ENCODE data around the gene LRBA. TPM values are rescaled to one million over a fixed set of nuclear protein-coding genes. Genes with fewer than 3 reads are reported as not detected.

The LRBA gene
- total RNA-seq, 1 experiment from 2014 or later, result 55.3 TPM

GRCh38 chr4:150289881-150290280 lies 725.2 kb downstream of the LRBA start:
- WGBS (ENCODE audit: extremely low coverage, insufficient read length, low lambda C conversion rate), result no CpG with 5 or more reads among the region's 3 CpGs
- H3K79me1 ChIP-seq (ENCODE audit: insufficient read depth, low read depth, low read length, poor library complexity, severe bottlenecking), result no peaks in the 10 kb centered on the region

More at GRCh38 chr4:150289881-150290280, 725.2 kb downstream of the LRBA start:
- H4K8ac ChIP-seq (replicated peaks; ENCODE audit: insufficient read length, low read depth, low read length), result no peak overlapping the region
- H3K23ac ChIP-seq (ENCODE audit: insufficient read length, low read depth, low read length), result no peak overlapping the region
- H3K27me3 Mint-ChIP-seq (ENCODE audit: low read depth), result no peaks in the 10 kb centered on the region
- no peak overlapping the region for H3K4ac ChIP-seq (ENCODE audit: low read depth, low read length)
- no peak overlapping the region for H2BK5ac ChIP-seq (ENCODE audit: insufficient read length, low read length)
- H3K56ac ChIP-seq (ENCODE audit: insufficient read length, low read depth, low read length), result no peak overlapping the region
- no peak overlapping the region for H2AK5ac ChIP-seq (ENCODE audit: insufficient read length, low read length)
- H3K4me1 ChIP-seq (ENCODE audit: insufficient read depth, low read length), result no peaks in the 10 kb centered on the region
- no peak overlapping the region for H3T11ph ChIP-seq (ENCODE audit: low read length)
- no peak overlapping the region for H2BK120ac ChIP-seq (ENCODE audit: low read depth, low read length, poor library complexity, severe bottlenecking)
- no peaks in the 10 kb centered on the region for H3K79me2 ChIP-seq (ENCODE audit: insufficient read depth, low read length)
- H2AFZ ChIP-seq (ENCODE audit: low read length), result no peak overlapping the region
- no peaks in the 10 kb centered on the region for H3K9me3 ChIP-seq (ENCODE audit: control insufficient read depth, low read depth, low read length)
- H2BK20ac ChIP-seq (ENCODE audit: low read depth, low read length, poor library complexity, severe bottlenecking), result no peak overlapping the region
- no peaks in the 10 kb centered on the region for H3K23me2 ChIP-seq (ENCODE audit: insufficient read length, low read depth, low read length, poor library complexity, severe bottlenecking)
- no peaks in the 10 kb centered on the region for H3K27me3 ChIP-seq (ENCODE audit: insufficient read depth, low read length)
- no peak overlapping the region for H3K27ac ChIP-seq (ENCODE audit: insufficient read length, low read depth, low read length)
- no peak overlapping the region for H2BK12ac ChIP-seq (ENCODE audit: insufficient read length, low read depth, low read length)
- peaks cover 0 to 3% of the 10 kb centered on the region in 2 experiments; a peak in 1 of 4 replicates for H3K4me1 Mint-ChIP-seq
- no peak overlapping the region for H3K14ac ChIP-seq (ENCODE audit: insufficient read depth, low read length)
- H3K9me3 Mint-ChIP-seq, result peaks cover 0 to 4% of the 10 kb centered on the region in 2 experiments; a peak in 1 of 5 replicates
- no peak overlapping the region for H3K9ac ChIP-seq (ENCODE audit: extremely low read depth, insufficient read length, low read length)
- no peak overlapping the region for H4K5ac ChIP-seq (ENCODE audit: insufficient read length, low read depth, low read length)
- TF ChIP-seq CTCF (conservative IDR thresholded peaks at IDR 0.05), result no peak
- no peak overlapping the region for H3K4me2 ChIP-seq (ENCODE audit: insufficient read depth, insufficient read length, low read length)
- DNase-seq, result no peak
- H4K91ac ChIP-seq (ENCODE audit: insufficient read length, low read depth, low read length), result no peak overlapping the region
- no peak overlapping the region for H3K27ac Mint-ChIP-seq
- peaks cover 0 to 4% (median 2%) of the 10 kb centered on the region in 3 experiments; a peak in 2 of 7 replicates for H3K36me3 Mint-ChIP-seq (ENCODE audit: insufficient read depth in 1 of 3, low read depth in 3 of 3)
- no peak overlapping the region for H3K4me3 Mint-ChIP-seq
- H3K18ac ChIP-seq (ENCODE audit: insufficient read length, low read depth, low read length), result no peak overlapping the region
- no peaks in the 10 kb centered on the region for H4K20me1 ChIP-seq (ENCODE audit: control insufficient read depth, insufficient read depth, insufficient read length)
- H2BK15ac ChIP-seq (ENCODE audit: low read depth, low read length), result no peak overlapping the region
